Measurements from ENCODE around the gene PMEPA1. TPM values are rescaled to one million over a fixed set of nuclear protein-coding genes. Genes with fewer than 3 reads are reported as not detected.

Gene PMEPA1
- total RNA-seq, 1 experiment from 2014 or later: 89.8 TPM

DNA sequence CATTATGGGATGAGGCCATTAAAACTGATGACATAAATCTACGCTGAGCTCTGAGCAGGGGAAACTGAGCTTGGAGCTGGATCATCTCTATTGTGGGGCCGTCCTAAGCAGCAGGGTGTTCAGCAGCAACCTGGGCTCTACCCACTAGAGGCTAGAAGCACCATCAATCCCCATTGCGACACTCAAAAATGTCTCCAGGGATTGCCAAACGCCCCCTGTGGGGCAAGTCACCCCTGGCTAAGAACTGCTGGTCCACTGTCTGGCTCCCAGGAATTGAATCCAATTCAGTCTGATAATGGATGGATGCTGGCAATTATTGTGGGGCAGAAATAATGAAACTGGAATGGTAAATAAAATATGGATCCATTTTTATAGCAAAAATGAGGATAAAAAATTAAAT lies 38.2 kb downstream of the PMEPA1 start:
- CTCF ChIA-PET: no interaction called here
- Histone ChIP-seq H3K9me3 (ENCODE audit: control insufficient read depth, insufficient read depth, low read depth, low read length) (no peaks in the 10 kb centered on the region), H3K4me1 (ENCODE audit: control insufficient read depth, insufficient read depth, low read length) (no peaks in the 10 kb centered on the region), H3K27me3 (ENCODE audit: control insufficient read depth, insufficient read depth, low read length) (no peaks in the 10 kb centered on the region), H3K36me3 (ENCODE audit: control insufficient read depth, insufficient read depth, low read length) (no peaks in the 10 kb centered on the region), H3K27ac (ENCODE audit: low read length) (no peak overlapping the region), H3K4me3 (ENCODE audit: low read depth in 2 of 2, low read length in 2 of 2) (no peak overlapping the region)
- intact Hi-C loops (cut with micrococcal nuclease; ENCODE audit: unreplicated experiment) (no loop called here), in situ Hi-C loops (cut with HindIII; ENCODE audit: low pct_unique_long_range_greater_than_20kb, low sequenced_read_pairs) (no loop called here)
- POLR2A ChIA-PET: no interaction called here
- BruUV-seq (replicated peaks): no TSS peak
- DNase-seq (ENCODE audit: low read depth, low spot score) (no peak), ATAC-seq (no peak)
- TF ChIP-seq, protein P1, sequence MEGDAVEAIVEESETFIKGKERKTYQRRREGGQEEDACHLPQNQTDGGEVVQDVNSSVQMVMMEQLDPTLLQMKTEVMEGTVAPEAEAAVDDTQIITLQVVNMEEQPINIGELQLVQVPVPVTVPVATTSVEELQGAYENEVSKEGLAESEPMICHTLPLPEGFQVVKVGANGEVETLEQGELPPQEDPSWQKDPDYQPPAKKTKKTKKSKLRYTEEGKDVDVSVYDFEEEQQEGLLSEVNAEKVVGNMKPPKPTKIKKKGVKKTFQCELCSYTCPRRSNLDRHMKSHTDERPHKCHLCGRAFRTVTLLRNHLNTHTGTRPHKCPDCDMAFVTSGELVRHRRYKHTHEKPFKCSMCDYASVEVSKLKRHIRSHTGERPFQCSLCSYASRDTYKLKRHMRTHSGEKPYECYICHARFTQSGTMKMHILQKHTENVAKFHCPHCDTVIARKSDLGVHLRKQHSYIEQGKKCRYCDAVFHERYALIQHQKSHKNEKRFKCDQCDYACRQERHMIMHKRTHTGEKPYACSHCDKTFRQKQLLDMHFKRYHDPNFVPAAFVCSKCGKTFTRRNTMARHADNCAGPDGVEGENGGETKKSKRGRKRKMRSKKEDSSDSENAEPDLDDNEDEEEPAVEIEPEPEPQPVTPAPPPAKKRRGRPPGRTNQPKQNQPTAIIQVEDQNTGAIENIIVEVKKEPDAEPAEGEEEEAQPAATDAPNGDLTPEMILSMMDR (IDR thresholded peaks at IDR 0.05): no peak
- no peak for TF ChIP-seq REST (IDR thresholded peaks at IDR 0.05; ENCODE audit: insufficient read depth in 1 of 2, low read depth in 2 of 2, low read length in 1 of 2)
- no peak for TF ChIP-seq SIN3A (IDR thresholded peaks at IDR 0.05; ENCODE audit: borderline replicate concordance, insufficient read depth, low read depth, low read length)
- no peak for TF ChIP-seq TCF7L2 (IDR thresholded peaks at IDR 0.05; ENCODE audit: low read depth, low read length)
- TF ChIP-seq POLR2AphosphoS5 (IDR thresholded peaks at IDR 0.05; ENCODE audit: low read depth, low read length): no peak

DNA sequence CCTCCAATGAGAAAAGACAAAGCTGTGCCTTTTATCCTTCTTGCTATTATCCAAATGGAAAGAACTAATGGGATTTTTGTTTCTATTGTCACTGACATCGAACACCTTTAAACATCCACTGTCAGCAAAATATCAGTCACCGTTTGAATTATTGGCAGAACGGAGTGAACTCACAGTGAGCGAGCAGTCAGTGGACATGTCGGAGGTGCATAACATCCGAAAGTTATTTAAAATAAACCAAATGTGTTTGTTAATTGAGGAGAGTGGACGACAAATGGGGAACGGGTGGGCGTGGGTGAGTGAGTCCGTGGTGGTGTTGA lies 38.8 kb downstream of the PMEPA1 start:
- intact Hi-C loops (cut with micrococcal nuclease; ENCODE audit: unreplicated experiment) (no loop called here), in situ Hi-C loops (cut with HindIII; ENCODE audit: low pct_unique_long_range_greater_than_20kb, low sequenced_read_pairs) (no loop called here)
- ATAC-seq (no peak), DNase-seq (ENCODE audit: low read depth, low spot score) (no peak)
- Histone ChIP-seq H3K27ac (ENCODE audit: low read length) (no peak overlapping the region), H3K4me3 (ENCODE audit: low read depth in 2 of 2, low read length in 2 of 2) (no peak overlapping the region), H3K4me1 (ENCODE audit: control insufficient read depth, insufficient read depth, low read length) (no peaks in the 10 kb centered on the region), H3K9me3 (ENCODE audit: control insufficient read depth, insufficient read depth, low read depth, low read length) (no peaks in the 10 kb centered on the region), H3K27me3 (ENCODE audit: control insufficient read depth, insufficient read depth, low read length) (no peaks in the 10 kb centered on the region), H3K36me3 (ENCODE audit: control insufficient read depth, insufficient read depth, low read length) (no peaks in the 10 kb centered on the region)
- CTCF ChIA-PET: no interaction called here
- TF ChIP-seq POLR2AphosphoS5 (IDR thresholded peaks at IDR 0.05; ENCODE audit: low read depth, low read length): no peak
- TF ChIP-seq REST (IDR thresholded peaks at IDR 0.05; ENCODE audit: insufficient read depth in 1 of 2, low read depth in 2 of 2, low read length in 1 of 2): no peak
- no peak for TF ChIP-seq TCF7L2 (IDR thresholded peaks at IDR 0.05; ENCODE audit: low read depth, low read length)
- TF ChIP-seq SIN3A (IDR thresholded peaks at IDR 0.05; ENCODE audit: borderline replicate concordance, insufficient read depth, low read depth, low read length): no peak
- TF ChIP-seq, protein P1 (IDR thresholded peaks at IDR 0.05): no peak
- no TSS peak for BruUV-seq (replicated peaks)
- POLR2A ChIA-PET: no interaction called here
